Renal pelvis (tissue), 4 donors: ENCODE results near the gene NUAK1. TPM values are rescaled to one million over a fixed set of nuclear protein-coding genes. Genes with fewer than 3 reads are reported as not detected.

ENCODE experiments used
- DNase-seq: peaks from one replicate; pipeline ENCODE4 v3.0.0-alpha.2; 2013
- polyA plus RNA-seq, 3 donors: library from polyadenylated mRNA; unstranded; fragments of 120-200 nt; gene quantifications; one replicate each; pipeline ENCODE4 v1.2.1, GENCODE V29; 2013; ENCODE audit not compliant: insufficient read length in 3 of 3

The NUAK1 gene
- polyA plus RNA-seq, 3 donors, result 9.7 to 11.9 (median 9.8) TPM

GRCh38 chr12:106133136-106134087 is 5.3 kb downstream of the NUAK1 start:
- DNase-seq, result no peak

GRCh38 chr12:106132175-106133135 is 6.3 kb downstream of the NUAK1 start:
- no peak for DNase-seq

GRCh38 chr12:106131676-106132075 is 7.1 kb downstream of the NUAK1 start:
- no peak for DNase-seq

GRCh38 chr12:106130474-106131113 is 8.2 kb downstream of the NUAK1 start:
- DNase-seq, result no peak

GRCh38 chr12:106128585-106129328 is 10.0 kb downstream of the NUAK1 start:
- no peak for DNase-seq

- no peak for DNase-seq
These were observed 11.2 kb downstream of the NUAK1 start for GRCh38 chr12:106127338-106128126.

GRCh38 chr12:106126441-106127337 is 12.1 kb downstream of the NUAK1 start:
- DNase-seq, result no peak

GRCh38 chr12:106125351-106126095 is 13.2 kb downstream of the NUAK1 start:
- DNase-seq, result no peak

- no peak for DNase-seq
These were observed 15.1 kb downstream of the NUAK1 start for GRCh38 chr12:106123551-106124081.

GRCh38 chr12:106123110-106123509 is 15.6 kb downstream of the NUAK1 start:
- DNase-seq, result no peak

- no peak for DNase-seq
These were observed 16.8 kb downstream of the NUAK1 start for GRCh38 chr12:106122004-106122403.

- DNase-seq, result no peak
These were observed 18.1 kb downstream of the NUAK1 start for GRCh38 chr12:106120519-106121105.

- no peak for DNase-seq
These were observed 19.5 kb downstream of the NUAK1 start for GRCh38 chr12:106119301-106119700.

- no peak for DNase-seq
These were observed 20.2 kb downstream of the NUAK1 start for GRCh38 chr12:106118381-106119130.

- DNase-seq, result no peak
These were observed 23.3 kb downstream of the NUAK1 start for GRCh38 chr12:106115440-106115839.

- DNase-seq, result no peak
These were observed 24.2 kb downstream of the NUAK1 start for GRCh38 chr12:106114447-106115068.
